GM21786 (cell line): ENCODE results near the gene AQP3.
"Not testable (repeated sequence)": the region's sequence is repeated elsewhere in the genome, so short reads cannot be mapped to it uniquely, and the experiment has no call there.

Experiments used
- ATAC-seq: cut with Tn5 transposase; IDR thresholded peaks from one replicate; pipeline ENCODE4 v1.9.1; 2021; ENCODE audit not compliant: unreplicated experiment

The AQP3 gene

DNA sequence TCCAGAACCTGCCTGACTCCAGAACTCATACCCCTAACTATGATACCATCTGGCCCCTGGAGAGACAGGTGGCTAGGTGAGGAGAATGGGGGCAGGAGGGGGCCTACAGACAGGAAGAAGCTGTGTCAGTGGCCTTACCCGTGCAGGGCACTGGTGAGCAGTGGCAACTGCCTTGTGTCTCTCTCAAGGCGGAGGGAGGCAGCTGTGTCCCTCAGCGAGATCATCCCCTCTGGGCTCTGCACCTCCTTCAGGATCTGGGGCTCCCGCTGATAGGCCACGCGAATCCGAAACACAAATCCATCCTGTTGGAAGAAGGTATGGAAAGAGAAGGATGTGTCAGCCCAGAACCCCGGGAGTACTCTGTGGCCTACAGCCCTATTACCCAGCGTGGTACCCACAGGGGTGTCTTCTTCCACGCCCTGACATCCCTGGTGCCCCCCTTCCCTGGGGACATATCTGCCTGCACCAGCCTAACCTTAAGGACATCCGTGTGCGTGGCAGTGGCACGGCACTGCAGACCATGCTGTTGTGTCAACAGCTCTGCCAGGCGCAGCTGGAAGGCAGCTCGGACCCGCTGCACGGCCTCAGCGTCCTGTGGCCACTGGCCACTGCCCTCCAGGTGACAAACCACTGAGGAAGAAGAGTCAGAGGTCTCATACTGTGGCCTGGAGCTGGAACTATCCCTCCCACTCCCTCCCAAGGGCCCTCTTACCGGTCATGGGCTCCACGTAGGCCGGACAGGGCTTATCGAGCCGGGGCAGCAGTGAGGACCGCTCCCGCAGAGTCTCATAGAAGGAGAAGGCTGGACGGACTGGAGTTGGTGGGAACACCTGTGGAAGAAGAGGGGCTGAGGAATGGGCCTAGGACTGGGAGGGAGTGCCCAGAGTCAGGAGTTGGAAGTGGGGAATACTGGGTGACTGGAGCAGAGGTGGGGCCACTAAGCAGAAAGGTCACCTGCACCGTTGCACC lies 18.5 kb upstream of the AQP3 start:
- ATAC-seq, result no peak

- no peak for ATAC-seq
These were observed 17.7 kb upstream of the AQP3 start for GRCh38 chr9:33465096-33465495.

DNA sequence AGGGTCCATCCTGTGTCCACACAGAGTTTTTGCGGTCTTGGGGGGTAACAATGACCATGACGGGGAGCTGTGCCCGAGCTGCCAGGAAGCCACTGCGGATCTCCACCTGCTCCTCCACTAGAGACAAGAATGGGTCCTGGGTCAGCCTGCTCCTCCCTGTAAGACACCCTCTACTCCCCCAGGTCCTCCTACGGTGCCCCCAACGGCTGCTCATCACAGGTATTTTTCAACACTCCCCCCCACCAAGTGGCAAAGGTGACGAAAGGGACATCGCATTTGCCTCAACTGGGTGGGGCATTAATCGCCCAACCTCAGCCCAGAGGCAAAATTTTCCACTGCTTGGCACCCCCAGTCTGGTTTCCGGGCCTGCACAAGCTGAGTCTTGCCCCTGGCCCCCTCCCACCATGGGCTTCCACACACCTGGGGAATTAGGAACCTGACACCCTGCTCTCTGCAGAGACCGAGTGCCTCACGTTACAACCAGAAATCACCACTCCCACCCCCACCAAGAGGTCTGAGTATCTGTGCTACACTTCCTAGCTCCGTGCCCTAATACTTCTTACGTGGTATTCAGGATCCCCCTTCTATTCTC lies 16.7 kb upstream of the AQP3 start:
- ATAC-seq, result no peak

GRCh38 chr9:33463151-33463550 lies 15.8 kb upstream of the AQP3 start:
- no peak for ATAC-seq

GRCh38 chr9:33461492-33461891 lies 14.1 kb upstream of the AQP3 start:
- ATAC-seq, result no peak

DNA sequence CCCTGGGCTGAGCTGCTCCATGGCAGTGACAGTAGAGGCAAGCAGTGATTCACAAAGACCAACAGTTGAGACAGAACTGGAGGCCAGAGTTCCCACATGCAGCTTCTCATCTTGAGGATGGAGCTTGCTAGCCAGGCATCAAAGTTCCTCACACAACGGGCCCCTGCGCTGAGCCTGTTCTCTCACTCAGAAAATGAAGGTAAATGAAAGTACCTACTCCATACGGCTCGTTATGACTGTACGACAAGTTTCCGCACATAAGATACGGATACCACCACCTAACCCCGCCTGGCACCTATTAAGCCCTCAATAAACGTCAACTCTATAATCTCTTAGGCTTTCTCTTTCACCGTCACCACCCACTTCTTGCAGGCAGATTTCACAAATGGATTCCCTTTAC lies 13.5 kb upstream of the AQP3 start:
- no peak for ATAC-seq

- no peak for ATAC-seq
These were observed 11.7 kb upstream of the AQP3 start for GRCh38 chr9:33459115-33459514.

- peak; percentile 43 for ATAC-seq
These were observed 11.1 kb upstream of the AQP3 start for GRCh38 chr9:33458444-33458843.

GRCh38 chr9:33455945-33456344 lies 8.6 kb upstream of the AQP3 start:
- ATAC-seq, result no peak

GRCh38 chr9:33455456-33455855 lies 8.1 kb upstream of the AQP3 start:
- not testable (repeated sequence) for ATAC-seq

DNA sequence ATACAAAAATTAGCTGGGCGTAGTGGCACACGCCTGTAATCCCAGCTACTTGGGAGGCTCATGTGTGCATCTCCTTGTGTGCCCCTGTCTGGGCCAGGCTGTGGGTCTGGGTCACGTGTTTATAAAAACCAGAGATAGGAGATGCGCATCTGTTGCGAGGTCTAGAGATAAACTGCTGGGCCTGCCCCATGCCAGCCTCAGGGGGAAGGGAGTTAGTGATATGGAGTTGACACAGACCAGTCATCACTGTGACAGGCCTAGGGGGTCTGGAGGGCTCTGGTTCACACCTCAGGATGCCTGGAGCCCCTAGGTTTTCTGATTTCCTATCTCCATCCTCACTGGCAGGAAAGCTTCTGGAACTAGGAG lies 7.3 kb upstream of the AQP3 start:
- ATAC-seq, result not testable (repeated sequence)

- peak; percentile 49 for ATAC-seq
These were observed 6.7 kb upstream of the AQP3 start for GRCh38 chr9:33453999-33454660.

- no peak for ATAC-seq
These were observed 6.0 kb upstream of the AQP3 start for GRCh38 chr9:33453286-33453860.

DNA sequence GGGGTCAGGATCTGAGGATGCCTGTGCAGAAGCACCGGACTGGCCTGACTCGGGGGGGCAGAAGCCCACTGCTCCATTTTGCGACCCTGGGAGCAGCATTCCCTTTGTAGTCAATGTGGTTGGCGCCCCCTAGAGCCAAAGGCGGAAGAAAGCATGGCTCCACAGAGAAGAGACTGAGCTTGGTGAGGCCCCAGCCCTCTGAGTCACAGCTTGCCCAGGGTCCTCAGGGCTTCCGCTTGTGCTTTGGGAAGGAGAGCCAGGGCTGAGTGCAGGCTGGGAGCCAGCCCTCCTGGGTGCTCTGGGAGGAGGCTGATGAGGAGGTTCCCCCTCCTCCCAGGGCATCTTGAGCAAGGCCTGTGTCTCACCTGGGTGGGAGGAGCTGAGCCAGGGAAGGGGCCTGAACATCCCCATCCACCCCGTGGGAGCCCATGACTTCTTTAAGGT lies 5.5 kb upstream of the AQP3 start:
- peak; percentile 44 for ATAC-seq

DNA sequence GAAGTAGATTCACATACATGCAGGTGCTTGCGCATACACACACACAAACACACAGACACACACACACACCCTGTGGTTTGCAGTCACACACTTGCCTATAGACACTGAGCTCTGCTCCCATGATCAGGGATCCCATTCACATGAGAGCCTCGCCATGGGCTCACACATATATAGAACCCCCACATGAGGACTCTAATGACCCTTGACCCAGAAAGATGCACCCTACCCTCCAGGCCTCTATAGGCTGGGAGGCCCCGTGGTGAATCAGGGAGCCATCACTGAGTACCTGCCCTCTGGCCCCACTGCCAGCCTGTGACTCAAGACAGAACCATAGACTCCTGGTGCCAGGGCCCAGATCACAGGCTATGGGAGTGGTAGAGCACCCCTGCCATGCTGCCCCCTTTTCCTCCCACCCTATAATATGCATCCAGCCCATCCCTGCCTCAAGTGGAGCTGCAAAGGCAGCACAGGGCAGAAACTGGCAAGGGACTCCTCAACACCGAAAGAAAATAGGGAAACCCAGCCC lies 3.3 kb upstream of the AQP3 start:
- no peak for ATAC-seq

GRCh38 chr9:33449715-33450114 lies 2.3 kb upstream of the AQP3 start:
- no peak for ATAC-seq

DNA sequence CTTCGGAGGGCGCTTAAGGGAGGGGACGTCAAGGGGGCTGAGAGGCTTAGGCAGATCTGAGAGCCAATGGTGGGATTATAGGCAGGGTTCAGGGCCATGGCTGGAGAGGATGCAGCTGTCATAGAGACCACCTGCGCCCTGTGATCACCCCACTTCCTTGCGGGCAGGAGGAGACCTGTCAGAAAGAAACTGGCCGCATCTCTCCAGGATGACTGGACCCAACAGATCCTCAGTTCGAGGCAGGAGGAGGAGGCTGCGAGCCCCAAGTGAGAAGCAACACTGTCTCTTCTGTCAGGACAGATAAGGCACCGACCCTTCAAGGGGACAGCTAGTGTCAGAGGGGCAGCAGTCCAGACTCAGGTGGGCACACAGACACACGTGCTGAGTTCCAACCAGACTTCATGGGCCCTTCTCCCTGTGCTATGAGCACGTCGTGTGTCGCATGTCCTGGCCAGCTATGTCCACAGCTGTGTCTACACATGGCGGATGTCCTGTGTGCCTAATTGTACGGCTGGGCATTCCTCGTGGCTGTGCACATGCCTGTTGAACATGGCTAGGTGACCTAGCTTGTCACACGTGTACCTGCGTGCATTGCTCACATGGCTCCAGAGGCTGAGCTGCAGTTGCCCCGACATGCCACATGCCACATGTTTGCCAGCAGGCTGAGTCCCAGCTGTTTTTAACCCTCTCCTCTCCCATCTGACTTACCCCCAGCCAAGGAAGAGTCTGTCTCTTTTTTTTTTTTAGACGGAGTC lies 583 bp upstream of the AQP3 start:
- ATAC-seq, result no peak

GRCh38 chr9:33446240-33446945 lies 1.0 kb downstream of the AQP3 start:
- peak; percentile 88 for ATAC-seq

- ATAC-seq, result no peak
These were observed 1.8 kb downstream of the AQP3 start for GRCh38 chr9:33445389-33446239.
